Tibial nerve (tissue), 4 donors: Measurements from ENCODE around the gene ZNF394. TPM values are rescaled to one million over a fixed set of nuclear protein-coding genes. Genes with fewer than 3 reads are reported as not detected.
A peak's percentile ranks its signal among the peaks of the same experiment; 100 is the strongest.

Source experiments
- DNase-seq, 2 donors: peaks; one replicate each; pipeline ENCODE4 v3.0.0-alpha.2; 2019; ENCODE audit warnings: low spot score in 2 of 2
- H3K27ac ChIP-seq, 4 donors: fragments of 200-600 bp; sonication (generic) in 3 of 4; one replicate each; pipeline ENCODE4 v1.5.1; 2017 to 2019; ENCODE audit warnings: mild to moderate bottlenecking in 1 of 4
- H3K27me3 ChIP-seq, 2 donors: fragments of 200-600 bp; sonication (generic) in 1 of 2; one replicate each; pipeline versions ENCODE4 v1.5.1 to v1.6.0; 2017 to 2019
- H3K36me3 ChIP-seq, 3 donors: fragments of 200-600 bp; sonication (generic); one replicate each; pipeline ENCODE4 v1.5.1; 2018 to 2019
- H3K4me1 ChIP-seq, 4 donors: fragments of 200-600 bp; sonication (generic) in 3 of 4; one replicate each; pipeline ENCODE4 v1.5.1; 2017 to 2019
- H3K4me3 ChIP-seq, 4 donors: fragments of 200-600 bp; sonication (generic) in 3 of 4; one replicate each; pipeline ENCODE4 v1.5.1; 2017 to 2019; ENCODE audit warnings: mild to moderate bottlenecking in 1 of 4, moderate library complexity in 1 of 4
- H3K9me3 ChIP-seq, 4 donors: fragments of 200-600 bp; sonication (generic) in 3 of 4; one replicate each; pipeline ENCODE4 v1.5.1; 2017 to 2019
- EP300 ChIP-seq, 2 donors: sonication (generic); formaldehyde crosslinking; IDR thresholded peaks; one replicate each; pipeline ENCODE4 v1.6.1; 2017; ENCODE audit warnings: antibody characterized with exemption in 2 of 2, mild to moderate bottlenecking in 1 of 2
- POLR2A ChIP-seq, 2 donors: fragments of 450-650 bp; IDR thresholded peaks; one replicate each; pipeline ENCODE4 v1.6.1; 2017; ENCODE audit warnings: antibody characterized with exemption in 2 of 2, mild to moderate bottlenecking in 2 of 2, moderate library complexity in 2 of 2
- WGBS, 2 donors: methylation state at CpG; one replicate each; pipeline ENCODE4 v1.1.5; 2018; 5-methylcytosine and 5-hydroxymethylcytosine counted together
- total RNA-seq, 4 donors: library from RNA; depleted of rRNA; stranded (reverse); fragments of >200 nt; gene quantifications; one replicate each; pipeline ENCODE4 v1.1.0, GENCODE V29; 2016
- TF ChIP-seq, protein P1 (sequence below), 5 experiments: fragments of 200-600 bp in 3 of 5; fragments of 450-650 bp in 2 of 5; sonication (generic) in 3 of 5; IDR thresholded peaks; one replicate each; pipeline ENCODE4 v1.5.1; 2016 to 2019; ENCODE audit warnings: antibody characterized with exemption in 5 of 5, mild to moderate bottlenecking in 3 of 5, moderate library complexity in 2 of 5

The ZNF394 gene
- total RNA-seq, 4 donors from 2014 or later: 36.9 to 47.3 (median 44.5) TPM

DNA sequence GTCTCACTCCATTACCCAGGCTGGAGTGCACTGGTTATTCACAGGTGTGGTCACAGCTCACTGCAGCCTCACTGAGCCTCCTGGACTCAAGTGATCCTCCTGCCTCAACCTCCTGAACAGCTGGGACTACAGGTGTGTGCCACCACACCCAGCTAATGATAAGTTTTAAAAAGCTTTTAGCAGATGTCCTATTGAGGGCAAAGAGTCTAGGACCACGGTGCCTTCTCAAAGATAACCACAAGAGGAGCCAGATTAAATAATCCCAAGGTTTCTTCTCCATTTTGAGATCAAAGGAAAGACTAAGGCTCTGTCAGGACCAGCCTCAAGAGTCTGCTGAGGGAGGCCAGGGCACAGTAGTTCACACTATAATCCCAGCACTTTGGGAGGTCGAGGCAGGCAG is 38.9 kb downstream of the ZNF394 start:
- TF ChIP-seq EP300 (IDR thresholded peaks at IDR 0.05) (no peak), POLR2A (IDR thresholded peaks at IDR 0.05) (no peak)
- TF ChIP-seq, protein P1, sequence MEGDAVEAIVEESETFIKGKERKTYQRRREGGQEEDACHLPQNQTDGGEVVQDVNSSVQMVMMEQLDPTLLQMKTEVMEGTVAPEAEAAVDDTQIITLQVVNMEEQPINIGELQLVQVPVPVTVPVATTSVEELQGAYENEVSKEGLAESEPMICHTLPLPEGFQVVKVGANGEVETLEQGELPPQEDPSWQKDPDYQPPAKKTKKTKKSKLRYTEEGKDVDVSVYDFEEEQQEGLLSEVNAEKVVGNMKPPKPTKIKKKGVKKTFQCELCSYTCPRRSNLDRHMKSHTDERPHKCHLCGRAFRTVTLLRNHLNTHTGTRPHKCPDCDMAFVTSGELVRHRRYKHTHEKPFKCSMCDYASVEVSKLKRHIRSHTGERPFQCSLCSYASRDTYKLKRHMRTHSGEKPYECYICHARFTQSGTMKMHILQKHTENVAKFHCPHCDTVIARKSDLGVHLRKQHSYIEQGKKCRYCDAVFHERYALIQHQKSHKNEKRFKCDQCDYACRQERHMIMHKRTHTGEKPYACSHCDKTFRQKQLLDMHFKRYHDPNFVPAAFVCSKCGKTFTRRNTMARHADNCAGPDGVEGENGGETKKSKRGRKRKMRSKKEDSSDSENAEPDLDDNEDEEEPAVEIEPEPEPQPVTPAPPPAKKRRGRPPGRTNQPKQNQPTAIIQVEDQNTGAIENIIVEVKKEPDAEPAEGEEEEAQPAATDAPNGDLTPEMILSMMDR (IDR thresholded peaks at IDR 0.05): no peak
- no peak overlapping the region for H3K27ac ChIP-seq
- 91 to 94% methylated on average over 2 of the region's 2 CpGs for WGBS, 2 donors
- H3K9me3 ChIP-seq: no peaks in the 10 kb centered on the region
- H3K36me3 ChIP-seq: peaks cover 0 to 70% (median 7%) of the 10 kb centered on the region in 3 donors
- peaks cover 0 to 60% (median 8%) of the 10 kb centered on the region in 4 donors for H3K4me1 ChIP-seq
- DNase-seq: no peak
- H3K27me3 ChIP-seq: no peaks in the 10 kb centered on the region
- H3K4me3 ChIP-seq: no peak overlapping the region

DNA sequence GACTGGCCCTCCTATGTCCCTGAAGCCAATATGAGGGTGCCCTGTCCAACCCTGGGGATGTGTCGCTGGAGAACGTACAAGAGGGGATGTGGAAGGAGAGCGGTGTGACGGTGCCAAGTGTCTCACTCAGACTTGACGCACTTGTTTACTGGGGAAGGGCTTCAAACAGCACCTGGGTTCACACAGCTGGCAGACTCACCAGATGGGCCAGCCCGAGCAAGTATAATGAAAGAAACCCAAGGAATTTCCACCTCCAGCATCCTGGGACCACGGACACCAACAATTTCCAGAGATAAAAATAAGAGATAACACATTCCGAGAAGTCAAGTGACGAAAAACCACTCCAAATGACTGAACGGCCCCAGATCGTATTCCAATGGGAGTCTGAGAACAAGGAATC is 39.4 kb downstream of the ZNF394 start:
- Histone ChIP-seq H3K9me3 (no peaks in the 10 kb centered on the region), H3K27ac (no peak overlapping the region), H3K4me3 (no peak overlapping the region), H3K36me3 (peaks cover 0 to 75% (median 7%) of the 10 kb centered on the region in 3 donors), H3K27me3 (no peaks in the 10 kb centered on the region), H3K4me1 (peaks cover 0 to 60% (median 8%) of the 10 kb centered on the region in 4 donors)
- no peak for DNase-seq
- WGBS, 2 donors: 89 to 90% methylated on average over 11 of the region's 11 CpGs
- no peak for TF ChIP-seq POLR2A (IDR thresholded peaks at IDR 0.05)

DNA sequence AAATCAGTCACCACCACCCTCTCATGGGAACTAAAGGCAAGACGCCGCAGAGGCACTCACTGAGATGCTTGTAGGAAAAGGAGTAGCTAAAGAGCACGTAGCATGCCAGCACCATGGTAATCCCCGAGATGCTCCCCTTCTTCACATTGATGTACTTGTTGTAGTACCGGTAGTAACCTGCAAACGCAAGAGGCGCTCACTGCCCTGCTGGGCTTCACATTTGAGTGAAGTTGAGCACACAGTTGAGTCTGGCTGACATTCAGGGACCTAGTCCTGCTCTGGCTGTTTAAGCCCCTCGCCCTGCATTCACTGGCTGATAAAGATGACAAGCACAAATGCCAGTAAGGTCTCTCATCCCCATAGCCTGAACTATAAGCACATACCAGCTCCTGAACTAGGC is 41.0 kb downstream of the ZNF394 start:
- no peaks in the 10 kb centered on the region for H3K9me3 ChIP-seq
- H3K27me3 ChIP-seq: no peaks in the 10 kb centered on the region
- TF ChIP-seq, protein P1 (IDR thresholded peaks at IDR 0.05): peak in 1 of 5 experiments; percentile 6
- TF ChIP-seq EP300 (IDR thresholded peaks at IDR 0.05): no peak
- H3K4me1 ChIP-seq: peaks cover 0 to 45% (median 0%) of the 10 kb centered on the region in 4 donors
- no peak overlapping the region for H3K4me3 ChIP-seq
- H3K27ac ChIP-seq: no peak overlapping the region
- H3K36me3 ChIP-seq: peaks cover 0 to 87% (median 7%) of the 10 kb centered on the region in 3 donors
- 91 to 92% methylated on average over 8 of the region's 8 CpGs for WGBS, 2 donors
- no peak for DNase-seq

DNA sequence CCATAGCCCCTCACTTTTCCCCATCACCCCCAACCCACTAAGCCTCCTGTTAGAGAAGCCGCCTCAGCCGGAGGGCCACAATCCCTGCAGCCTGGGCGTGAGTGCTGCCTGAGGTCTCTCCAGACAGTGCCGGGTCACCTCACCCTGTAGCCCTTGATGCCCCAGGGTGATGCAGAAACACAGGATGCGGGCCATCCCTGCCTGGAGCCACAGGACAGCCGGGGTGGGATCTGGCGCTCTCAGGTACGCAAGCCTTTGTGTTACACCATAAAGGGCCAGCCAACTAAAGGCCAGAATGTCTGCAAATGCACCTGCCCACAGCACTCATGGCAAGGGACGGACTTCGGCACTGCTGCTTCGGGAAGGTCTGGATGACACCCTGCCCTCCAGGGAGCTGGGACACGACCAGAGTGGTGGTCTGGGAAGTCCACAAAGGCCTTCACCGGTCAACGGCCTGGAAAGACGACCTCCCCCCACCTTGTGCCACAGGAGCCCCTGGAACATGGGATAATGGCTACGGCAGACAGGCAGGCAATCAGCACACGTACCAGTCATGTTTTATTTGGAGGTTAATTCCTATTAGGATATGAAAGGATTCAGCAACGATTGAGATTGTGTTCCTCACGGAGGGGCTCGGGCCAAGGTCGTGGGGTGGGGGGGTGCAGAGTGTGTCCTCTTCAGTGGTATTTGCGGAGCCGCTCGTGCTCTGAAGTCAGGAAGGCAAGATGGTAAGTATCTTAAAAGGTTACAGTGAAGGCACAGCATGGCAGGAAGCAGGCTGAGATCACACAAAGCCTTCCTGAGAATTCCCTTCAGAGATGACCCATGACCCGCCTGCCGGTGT is 42.2 kb downstream of the ZNF394 start:
- Histone ChIP-seq H3K36me3 (peaks cover 0 to 87% (median 7%) of the 10 kb centered on the region in 3 donors), H3K9me3 (no peaks in the 10 kb centered on the region), H3K4me1 (peaks cover 0 to 33% (median 0%) of the 10 kb centered on the region in 4 donors), H3K4me3 (no peak overlapping the region), H3K27me3 (no peaks in the 10 kb centered on the region), H3K27ac (no peak overlapping the region)
- DNase-seq: no peak
- WGBS, 2 donors: 79 to 80% methylated on average over 25 of the region's 26 CpGs
- TF ChIP-seq, protein P1 (IDR thresholded peaks at IDR 0.05): no peak
- TF ChIP-seq EP300 (IDR thresholded peaks at IDR 0.05) (no peak), POLR2A (IDR thresholded peaks at IDR 0.05) (no peak)

DNA sequence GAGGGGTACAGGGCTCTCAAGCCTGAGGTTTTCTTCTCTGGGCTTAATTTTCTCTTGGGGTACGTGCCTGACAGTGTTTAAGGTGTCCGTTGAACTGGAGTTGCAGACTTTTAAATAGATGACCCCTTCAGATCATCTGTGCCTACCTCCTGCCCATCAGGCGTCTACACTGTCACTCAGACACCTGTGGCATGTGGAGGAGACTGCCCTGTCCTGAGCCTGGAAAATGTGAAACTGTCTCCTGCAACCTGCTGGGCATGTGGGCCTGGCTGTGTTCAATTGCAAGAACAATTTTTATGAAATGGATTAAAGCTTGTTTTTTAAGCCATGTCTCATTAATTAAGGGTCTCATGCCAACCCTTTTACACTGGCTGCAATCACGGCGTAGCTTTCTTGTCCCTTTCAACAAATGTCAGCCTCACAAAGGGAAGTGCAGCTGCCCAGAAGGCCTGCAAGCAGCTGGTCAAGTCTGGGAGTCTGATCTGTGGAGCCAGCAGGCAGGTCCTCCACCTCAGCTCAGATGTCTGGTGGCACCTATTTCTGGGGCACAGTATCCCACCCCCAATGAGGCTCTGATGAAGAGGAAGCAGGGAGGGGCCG is 42.9 kb downstream of the ZNF394 start:
- no peak for TF ChIP-seq EP300 (IDR thresholded peaks at IDR 0.05)
- no peak for TF ChIP-seq POLR2A (IDR thresholded peaks at IDR 0.05)
- TF ChIP-seq, protein P1 (IDR thresholded peaks at IDR 0.05): no peak
- Histone ChIP-seq H3K27me3 (no peaks in the 10 kb centered on the region), H3K27ac (no peak overlapping the region), H3K9me3 (no peaks in the 10 kb centered on the region), H3K4me3 (no peak overlapping the region), H3K4me1 (peaks cover 0 to 26% (median 0%) of the 10 kb centered on the region in 4 donors), H3K36me3 (peaks cover 0 to 87% (median 7%) of the 10 kb centered on the region in 3 donors)
- 75 to 80% methylated on average over 5 to 6 of the region's 6 CpGs for WGBS, 2 donors
- no peak for DNase-seq
